ENCODE measurements around the gene TMPRSS4.

- TF ChIP-seq POLR2A (IDR thresholded peaks at IDR 0.05) (no peak), CTCF (IDR thresholded peaks at IDR 0.05) (no peak)
Measured at GRCh38 chr11:118152020-118152551, 75.2 kb downstream of the TMPRSS4 start.

Measured in esophagus squamous epithelium (tissue), 4 donors.